Type B pancreatic cell (in vitro differentiated cells): ENCODE data around the gene EZR. TPM values are rescaled to one million over a fixed set of nuclear protein-coding genes. Genes with fewer than 3 reads are reported as not detected.
"Not testable (repeated sequence)": the region's sequence is repeated elsewhere in the genome, so short reads cannot be mapped to it uniquely, and the experiment has no call there.

Source experiments
- DNase-seq: peaks from one replicate; pipeline ENCODE4 v3.0.0; 2021; ENCODE audit warnings: mixed read lengths; ENCODE audit not compliant: unreplicated experiment; ENCODE audit errors: extremely low spot score
- H3K27ac Mint-ChIP-seq: 2 replicates; pipeline ENCODE4 v1.8.0; 2021; ENCODE audit warnings: mild to moderate bottlenecking, mixed read lengths
- H3K27me3 Mint-ChIP-seq: 2 replicates; pipeline ENCODE4 v1.8.0; 2021; ENCODE audit warnings: mixed read lengths
- H3K36me3 Mint-ChIP-seq: 2 replicates; pipeline ENCODE4 v1.8.0; 2021; ENCODE audit warnings: mixed read lengths
- H3K4me1 Mint-ChIP-seq: one replicate; pipeline ENCODE4 v1.8.0; 2021; ENCODE audit warnings: mixed read lengths; ENCODE audit not compliant: unreplicated experiment
- H3K4me3 Mint-ChIP-seq: 2 replicates; pipeline ENCODE4 v1.8.0; 2021; ENCODE audit warnings: mild to moderate bottlenecking, mixed read lengths
- H3K9me3 Mint-ChIP-seq: 2 replicates; pipeline ENCODE4 v1.8.0; 2021; ENCODE audit warnings: mixed read lengths
- CTCF ChIP-seq: fragments of 200-600 bp; sonication (generic); conservative IDR thresholded peaks from 2 replicates; pipeline ENCODE4 v1.5.0; 2021; ENCODE audit warnings: antibody characterized with exemption, mild to moderate bottlenecking
- total RNA-seq: library from RNA; stranded (reverse); gene quantifications from 2 replicates; pipeline ENCODE4 v1.2.1, GENCODE V29; 2021; ENCODE audit warnings: low replicate concordance

EZR gene
- total RNA-seq, 1 donor from 2014 or later, result 166 TPM

DNA sequence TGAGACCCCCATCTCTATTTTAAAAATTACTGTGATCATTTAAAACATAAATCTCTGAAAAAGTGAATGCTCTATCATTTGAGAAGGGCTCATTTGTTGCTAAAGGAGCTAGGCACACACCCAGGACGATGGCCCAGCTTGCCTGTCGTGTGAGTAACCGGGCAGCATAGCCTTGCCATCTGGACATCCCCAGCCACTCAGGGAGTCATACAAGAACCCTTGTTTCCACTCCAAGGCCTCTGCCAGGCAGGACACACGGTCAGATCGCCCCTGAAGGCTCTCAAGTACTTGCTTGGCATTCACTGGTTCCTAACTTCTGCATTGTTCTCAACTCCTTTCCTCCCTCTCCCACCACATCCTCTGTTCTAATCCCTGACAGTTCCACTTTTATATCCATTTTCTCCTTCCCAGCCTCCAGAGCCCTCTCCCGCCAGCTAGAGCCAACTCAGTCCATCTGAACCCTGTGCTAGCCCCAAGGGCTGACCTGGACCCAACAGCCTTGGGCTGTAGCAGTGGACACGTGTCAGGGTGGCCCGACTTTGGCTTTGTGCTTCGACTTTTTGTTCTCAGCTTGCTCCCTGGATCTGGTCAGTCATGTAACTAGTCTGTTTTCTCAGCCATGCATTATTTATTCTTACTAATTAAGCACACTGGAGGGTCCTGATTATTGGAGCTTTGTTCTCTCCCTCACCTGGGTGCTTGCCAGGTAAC lies 15.7 kb upstream of the EZR start:
- Mint-ChIP-seq H3K36me3 (no peaks in the 10 kb centered on the region), H3K27me3 (no peaks in the 10 kb centered on the region), H3K4me1 (peaks cover 24% of the 10 kb centered on the region), H3K9me3 (peaks cover 5% of the 10 kb centered on the region), H3K27ac (peak overlapping the region; percentile 74), H3K4me3 (no peak overlapping the region)
- no peak for DNase-seq
- TF ChIP-seq CTCF, result no peak

DNA sequence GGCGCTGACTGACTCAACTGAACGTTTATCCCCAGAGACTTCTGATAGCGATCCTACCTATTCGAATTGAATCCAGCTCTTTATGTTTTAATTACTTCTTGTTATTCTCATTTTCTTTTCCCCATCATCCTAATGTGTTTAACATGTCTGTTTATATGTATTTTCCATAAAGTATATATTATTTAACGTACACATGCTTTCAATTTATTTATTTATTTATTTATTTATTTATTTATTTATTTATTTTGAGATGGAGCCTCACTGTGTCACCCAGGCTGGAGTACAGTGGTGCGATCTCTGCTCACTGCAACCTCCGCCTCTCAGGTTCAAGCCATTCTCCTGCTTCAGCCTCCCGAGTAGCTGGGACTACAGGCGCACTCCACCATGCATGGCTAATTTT lies 13.6 kb upstream of the EZR start:
- H3K4me1 Mint-ChIP-seq, result peaks cover 24% of the 10 kb centered on the region
- H3K27me3 Mint-ChIP-seq, H3K27ac Mint-ChIP-seq, H3K36me3 Mint-ChIP-seq, H3K4me3 Mint-ChIP-seq, DNase-seq, H3K9me3 Mint-ChIP-seq: not testable (repeated sequence)

- TF ChIP-seq CTCF, result no peak
- Mint-ChIP-seq H3K27me3 (no peaks in the 10 kb centered on the region), H3K27ac (peak overlapping the region; percentile 90), H3K36me3 (no peaks in the 10 kb centered on the region), H3K4me3 (no peak overlapping the region), H3K9me3 (peaks cover 5% of the 10 kb centered on the region), H3K4me1 (peaks cover 19% of the 10 kb centered on the region)
- DNase-seq, result no peak
Measured at GRCh38 chr6:158832026-158832425, 12.9 kb upstream of the EZR start.

- Mint-ChIP-seq H3K27ac (peak overlapping the region; percentile 90), H3K27me3 (no peaks in the 10 kb centered on the region), H3K4me1 (peaks cover 17% of the 10 kb centered on the region), H3K4me3 (peak overlapping the region; percentile 34), H3K36me3 (no peaks in the 10 kb centered on the region), H3K9me3 (peaks cover 5% of the 10 kb centered on the region)
- no peak for DNase-seq
- TF ChIP-seq CTCF, result no peak
Measured at GRCh38 chr6:158831571-158831970, 12.4 kb upstream of the EZR start.

DNA sequence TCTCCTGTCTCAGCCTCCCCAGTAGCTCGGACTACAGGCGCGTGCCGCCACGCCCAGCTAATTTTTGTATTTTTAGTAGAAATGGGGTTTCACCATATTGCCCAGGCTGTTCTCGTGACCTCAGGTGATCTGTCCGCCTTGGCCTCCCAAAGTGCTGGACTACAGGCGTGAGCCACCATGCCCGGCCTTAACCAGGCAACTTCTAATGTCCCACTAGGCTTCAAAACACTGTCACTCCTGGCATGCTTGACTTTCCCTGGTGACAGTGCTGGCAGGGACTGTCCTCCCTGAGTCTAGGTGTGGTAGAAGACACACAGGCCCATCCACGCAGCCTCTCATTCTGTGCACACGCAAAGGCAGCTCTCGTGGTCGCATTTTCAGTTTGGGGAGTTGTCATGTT lies 11.6 kb upstream of the EZR start:
- H3K4me3 Mint-ChIP-seq, result no peak overlapping the region
- TF ChIP-seq CTCF, result no peak
- H3K4me1 Mint-ChIP-seq, result peaks cover 20% of the 10 kb centered on the region
- no peaks in the 10 kb centered on the region for H3K27me3 Mint-ChIP-seq
- H3K36me3 Mint-ChIP-seq, result no peaks in the 10 kb centered on the region
- H3K27ac Mint-ChIP-seq, result no peak overlapping the region
- peaks cover 5% of the 10 kb centered on the region for H3K9me3 Mint-ChIP-seq
- DNase-seq, result no peak

DNA sequence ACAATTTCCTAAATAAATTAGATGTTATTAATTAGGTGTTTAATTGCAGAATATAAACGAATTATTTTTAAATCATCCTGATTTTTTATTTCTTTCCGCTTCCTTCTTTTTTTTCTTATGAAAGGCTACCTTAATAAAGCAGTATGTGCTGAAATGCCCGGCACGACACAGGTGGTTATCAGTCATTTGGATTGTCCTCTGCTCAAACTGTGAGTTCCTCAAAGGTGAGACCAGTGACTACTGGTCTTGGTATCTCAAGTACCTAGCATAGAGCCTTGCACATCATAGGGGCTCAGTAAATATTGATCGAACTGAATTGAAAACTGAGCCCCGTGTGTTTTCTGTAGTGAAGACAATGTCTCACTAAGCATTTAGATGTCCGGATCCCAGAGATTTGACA lies 9.6 kb upstream of the EZR start:
- no peaks in the 10 kb centered on the region for H3K27me3 Mint-ChIP-seq
- no peaks in the 10 kb centered on the region for H3K36me3 Mint-ChIP-seq
- no peak overlapping the region for H3K4me3 Mint-ChIP-seq
- H3K9me3 Mint-ChIP-seq, result peaks cover 5% of the 10 kb centered on the region
- TF ChIP-seq CTCF, result no peak
- H3K27ac Mint-ChIP-seq, result no peak overlapping the region
- peaks cover 14% of the 10 kb centered on the region for H3K4me1 Mint-ChIP-seq
- DNase-seq, result no peak
